HG03139 (cell line): ENCODE results near the gene MAPK13.
A peak's percentile ranks its signal among the peaks of the same experiment; 100 is the strongest.
"Not testable (repeated sequence)": the region's sequence is repeated elsewhere in the genome, so short reads cannot be mapped to it uniquely, and the experiment has no call there.

Source experiments
- ATAC-seq: cut with Tn5 transposase; IDR thresholded peaks from one replicate; pipeline ENCODE4 v1.9.1; 2021; ENCODE audit not compliant: unreplicated experiment

The MAPK13 gene

DNA sequence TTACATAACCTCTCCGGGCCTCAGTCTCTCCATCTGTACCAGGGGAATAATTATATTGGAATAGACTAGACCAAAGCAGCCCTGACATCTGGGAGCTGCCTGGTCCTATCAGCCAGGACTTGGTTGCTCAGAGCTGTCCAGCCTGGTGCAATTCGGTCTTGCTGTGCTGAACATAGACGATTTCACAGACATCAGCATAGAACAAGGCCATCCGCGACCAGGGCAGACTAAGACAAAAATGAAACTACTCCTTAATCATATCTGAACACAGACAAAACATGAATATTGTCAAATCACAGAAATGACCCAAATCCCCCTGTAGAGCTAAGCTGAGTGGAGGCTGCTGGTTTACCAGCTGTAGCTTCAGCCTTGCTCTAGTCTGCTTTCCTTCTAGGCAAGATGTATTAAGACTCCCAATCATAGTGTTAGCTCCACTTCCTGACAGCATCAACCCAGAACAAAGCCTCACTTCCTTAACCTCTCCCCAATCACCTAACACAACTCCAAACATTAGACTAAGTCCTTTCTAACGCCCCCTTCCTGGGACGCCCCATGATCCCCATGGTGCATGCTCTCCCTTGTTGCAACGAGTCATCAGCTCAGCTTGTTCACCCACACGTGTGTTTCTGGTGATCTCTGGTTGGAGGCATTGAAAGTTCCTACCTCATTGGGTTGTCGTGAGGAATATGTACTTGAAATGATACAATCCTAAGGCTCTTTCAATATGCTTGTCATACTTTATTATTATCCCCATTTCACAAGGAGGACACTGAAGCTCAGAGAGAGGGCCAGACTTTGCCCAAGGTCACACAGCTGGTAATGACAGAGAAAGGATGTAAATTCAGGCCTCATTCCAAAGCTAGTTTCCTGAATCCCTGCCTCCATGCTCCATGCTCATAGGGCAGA lies 3.5 kb upstream of the MAPK13 start:
- no peak for ATAC-seq

DNA sequence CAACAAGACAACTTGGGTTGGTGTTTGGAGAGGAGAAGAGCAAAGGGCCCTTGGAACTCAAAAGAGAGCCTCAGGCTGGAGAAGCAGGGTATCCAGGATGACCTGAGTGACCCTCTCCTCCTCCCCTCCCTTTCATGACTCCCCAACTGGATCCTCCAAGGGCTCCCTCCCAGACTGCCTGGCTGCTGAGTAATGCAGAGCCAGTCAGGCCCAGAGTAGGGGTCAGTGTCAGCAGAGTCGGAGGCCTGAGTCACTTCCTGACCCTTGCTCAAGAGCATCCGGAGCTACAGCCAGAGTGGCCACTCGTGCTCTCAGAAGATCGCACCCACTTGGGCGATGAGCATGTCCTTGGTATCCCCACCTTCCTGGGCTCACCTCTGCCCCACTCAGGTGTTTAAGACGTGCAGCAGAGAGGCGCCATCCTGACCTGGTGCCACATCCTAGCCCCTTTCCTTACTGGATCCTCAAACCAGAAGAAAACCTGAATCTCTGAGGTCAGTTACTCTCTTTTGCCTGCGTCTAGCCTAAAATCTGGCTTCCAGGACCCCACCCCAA lies 2.8 kb upstream of the MAPK13 start:
- ATAC-seq: no peak

DNA sequence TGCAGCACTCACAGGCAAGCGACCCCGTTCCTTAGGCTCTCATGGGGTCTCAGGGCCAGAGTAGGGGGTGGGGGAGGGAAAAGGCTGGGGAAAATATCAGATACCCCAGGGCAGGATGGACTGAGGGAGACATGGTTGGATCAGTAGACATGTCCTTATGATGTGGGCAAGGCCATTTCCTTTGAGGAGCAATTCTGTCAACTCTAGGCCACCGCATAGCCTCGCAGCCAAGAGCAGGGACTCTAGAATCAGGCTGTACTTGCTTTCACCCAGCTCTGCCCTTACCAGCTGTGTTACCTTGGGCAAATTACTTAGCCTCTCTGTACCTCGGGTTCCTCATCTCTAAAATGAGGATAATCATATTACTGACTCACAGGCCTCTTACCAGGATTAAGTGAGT lies 2.2 kb upstream of the MAPK13 start:
- ATAC-seq: no peak

DNA sequence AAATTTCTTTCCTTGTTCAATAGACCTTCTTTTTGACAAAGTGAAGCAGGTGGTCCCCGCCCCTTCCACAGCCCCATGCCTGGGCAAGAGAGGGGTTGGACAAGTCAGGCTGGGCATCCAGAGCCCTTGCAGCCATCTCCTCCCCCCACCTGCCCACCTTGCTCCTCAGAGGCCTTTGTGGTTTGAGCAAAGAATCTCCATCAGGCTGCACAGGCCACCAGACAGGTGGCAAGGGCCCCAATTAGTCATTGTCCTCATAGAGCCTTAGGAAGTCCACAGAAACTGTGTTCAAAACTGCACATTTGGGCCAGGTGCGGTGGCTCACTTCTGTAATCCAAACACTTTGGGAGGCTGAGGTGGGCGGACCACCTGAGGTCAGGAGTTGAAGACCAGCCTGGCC lies 1.5 kb upstream of the MAPK13 start:
- no peak for ATAC-seq

DNA sequence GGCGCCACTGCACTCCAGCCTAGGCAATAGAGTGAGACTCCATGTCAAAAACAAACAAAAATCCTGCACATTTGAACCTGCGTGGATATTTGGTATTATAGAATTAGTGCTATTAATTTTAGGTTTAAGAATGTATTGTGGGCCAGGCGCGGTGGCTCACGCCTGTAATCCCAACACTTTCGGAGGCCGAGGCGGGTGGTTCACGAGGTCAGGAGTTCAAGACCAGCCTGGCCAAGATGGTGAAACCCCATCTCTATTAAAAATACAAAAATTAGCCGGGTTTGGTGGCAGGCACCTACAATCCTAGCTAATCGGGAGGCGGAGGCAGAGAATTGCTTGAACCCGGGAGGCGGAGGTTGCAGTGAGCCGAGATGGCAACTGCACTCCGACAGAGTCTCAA lies 979 bp upstream of the MAPK13 start:
- not testable (repeated sequence) for ATAC-seq

DNA sequence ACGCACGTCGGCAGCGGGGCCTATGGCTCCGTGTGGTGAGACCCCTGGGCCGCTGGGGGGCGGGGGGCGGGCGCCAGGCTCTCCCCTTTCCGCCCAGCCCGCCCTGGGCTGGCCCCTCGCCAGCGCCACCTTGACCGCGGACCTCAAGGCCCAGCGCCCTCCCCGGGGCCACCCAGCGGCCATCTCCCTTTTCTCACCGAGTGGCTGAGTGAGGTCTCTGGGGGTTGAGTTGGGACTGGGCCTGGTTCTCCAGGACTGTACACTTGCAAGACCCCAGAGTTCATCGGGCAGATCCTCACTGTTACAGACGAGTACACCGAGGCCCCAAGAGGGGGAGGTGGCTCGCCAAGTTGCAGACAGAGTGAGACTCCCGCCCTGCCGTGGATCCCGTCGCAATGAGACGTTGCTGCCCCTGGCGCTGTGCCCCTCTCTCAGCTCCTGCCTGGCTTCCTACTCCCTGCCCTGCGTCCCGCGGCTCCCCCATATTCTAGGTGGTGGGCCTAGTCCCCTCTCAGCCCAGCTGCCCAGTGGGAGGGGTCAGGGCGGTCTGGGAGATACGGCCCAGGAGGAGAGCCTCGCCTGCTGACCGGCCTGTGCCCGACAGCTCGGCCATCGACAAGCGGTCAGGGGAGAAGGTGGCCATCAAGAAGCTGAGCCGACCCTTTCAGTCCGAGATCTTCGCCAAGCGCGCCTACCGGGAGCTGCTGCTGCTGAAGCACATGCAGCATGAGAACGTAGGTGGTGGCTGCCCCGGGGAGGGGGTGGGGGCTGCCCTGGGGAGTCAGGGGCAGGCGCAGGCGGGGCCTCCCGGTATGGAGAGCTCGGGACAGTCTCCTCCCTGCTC lies 576 bp downstream of the MAPK13 start:
- ATAC-seq: peak; percentile 13

DNA sequence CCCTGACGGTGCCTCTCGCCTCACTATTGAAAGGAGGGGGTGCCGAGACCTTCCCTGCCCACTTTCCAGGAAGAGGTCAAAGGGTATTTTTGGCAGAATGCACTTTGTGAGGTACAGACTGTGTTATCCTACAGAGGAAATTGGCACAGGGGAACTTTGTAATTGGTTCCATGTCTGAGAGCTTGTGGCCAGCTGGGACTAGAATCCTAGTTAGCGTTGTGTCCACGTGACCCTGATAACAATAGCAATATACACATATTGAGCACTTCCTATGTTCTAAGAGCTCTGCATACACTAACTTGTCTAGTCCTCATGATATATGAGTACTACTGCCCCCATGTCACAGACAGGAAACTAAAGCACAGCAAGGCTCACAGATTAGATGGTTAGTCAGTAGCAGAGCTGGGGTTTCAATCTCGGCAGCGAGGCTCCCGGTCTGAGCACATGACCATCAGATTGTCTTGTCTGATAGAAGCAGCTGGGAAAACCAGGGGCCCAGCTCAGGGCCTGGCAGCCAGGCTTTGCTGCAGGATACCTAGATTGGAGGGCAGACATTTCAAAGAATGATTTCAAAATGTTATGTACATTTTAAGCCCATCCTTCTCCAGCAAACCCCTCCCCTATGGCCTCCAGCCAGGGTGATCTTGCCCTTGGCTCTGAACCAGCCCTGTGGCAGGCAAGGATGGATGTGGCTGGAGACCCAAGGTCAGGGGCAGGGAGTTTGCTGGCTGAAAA lies 1.4 kb downstream of the MAPK13 start:
- peak; percentile 73 for ATAC-seq

DNA sequence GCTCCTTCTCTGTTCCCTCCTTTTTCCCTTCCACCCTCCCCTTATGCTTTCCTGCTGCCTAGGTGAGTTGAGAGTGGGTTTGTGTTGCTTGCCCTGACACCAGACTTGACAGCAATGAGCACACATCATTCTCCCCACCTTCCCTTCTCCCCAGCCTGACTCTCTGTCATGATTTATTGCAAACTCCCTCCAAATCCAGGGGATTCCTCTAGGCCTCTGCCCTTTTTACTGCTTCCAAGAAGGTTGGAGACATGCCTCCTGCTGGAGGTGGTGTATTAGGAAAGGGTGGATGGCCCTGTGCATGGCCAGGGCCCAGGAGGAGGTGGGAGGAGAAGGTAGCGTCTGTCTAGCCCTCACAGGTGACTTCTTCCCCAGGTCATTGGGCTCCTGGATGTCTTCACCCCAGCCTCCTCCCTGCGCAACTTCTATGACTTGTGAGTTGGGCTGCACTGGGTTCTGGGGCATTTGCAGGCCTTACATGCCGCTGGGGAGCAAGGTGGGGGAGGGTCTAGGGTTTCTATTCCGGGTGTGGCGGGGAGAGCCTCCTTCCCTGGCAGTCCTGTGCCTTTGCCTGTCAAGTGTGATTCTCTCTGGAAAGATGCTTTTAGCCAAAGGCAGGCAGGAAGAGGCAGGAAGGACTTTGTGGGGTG lies 2.1 kb downstream of the MAPK13 start:
- ATAC-seq: no peak

DNA sequence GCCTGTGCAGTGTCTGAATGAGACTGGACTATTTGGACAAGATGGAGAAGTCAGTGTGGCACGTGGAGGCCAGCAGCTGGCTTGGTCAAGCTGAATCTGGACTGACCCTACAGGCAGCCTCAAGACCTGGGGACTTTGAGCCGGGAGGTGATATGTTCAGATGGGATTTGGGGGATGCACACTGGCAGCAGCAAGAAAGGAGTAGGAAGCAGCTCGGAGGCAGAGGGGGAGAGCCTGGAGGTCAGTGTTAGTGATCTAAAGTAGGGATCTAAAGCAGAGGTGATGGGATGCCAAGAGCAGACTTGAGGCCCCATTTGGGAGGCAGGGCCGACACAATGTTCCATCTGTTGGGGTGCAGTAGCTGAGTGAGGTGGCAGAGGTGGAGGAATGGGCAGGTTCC lies 2.8 kb downstream of the MAPK13 start:
- no peak for ATAC-seq

DNA sequence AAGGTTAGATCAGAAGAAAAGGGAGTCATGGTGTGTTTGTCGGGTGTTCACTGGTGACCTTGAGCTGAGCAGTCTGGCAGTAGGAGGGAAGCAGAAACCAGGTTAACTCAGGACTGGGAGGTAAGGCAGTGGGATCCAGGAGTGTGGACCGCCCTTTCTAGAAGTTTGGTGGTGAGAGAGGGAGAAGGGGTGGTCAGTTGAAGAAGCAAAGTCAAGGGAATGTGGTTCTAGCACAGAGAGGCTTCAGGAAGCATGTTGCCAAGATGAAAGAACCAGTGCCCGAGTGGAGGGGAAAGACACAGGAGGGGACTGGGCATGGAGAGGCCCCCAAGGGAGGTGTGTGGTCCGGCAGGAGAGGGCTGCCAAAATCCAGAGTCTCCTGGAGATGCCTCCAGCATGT lies 3.6 kb downstream of the MAPK13 start:
- ATAC-seq: no peak

DNA sequence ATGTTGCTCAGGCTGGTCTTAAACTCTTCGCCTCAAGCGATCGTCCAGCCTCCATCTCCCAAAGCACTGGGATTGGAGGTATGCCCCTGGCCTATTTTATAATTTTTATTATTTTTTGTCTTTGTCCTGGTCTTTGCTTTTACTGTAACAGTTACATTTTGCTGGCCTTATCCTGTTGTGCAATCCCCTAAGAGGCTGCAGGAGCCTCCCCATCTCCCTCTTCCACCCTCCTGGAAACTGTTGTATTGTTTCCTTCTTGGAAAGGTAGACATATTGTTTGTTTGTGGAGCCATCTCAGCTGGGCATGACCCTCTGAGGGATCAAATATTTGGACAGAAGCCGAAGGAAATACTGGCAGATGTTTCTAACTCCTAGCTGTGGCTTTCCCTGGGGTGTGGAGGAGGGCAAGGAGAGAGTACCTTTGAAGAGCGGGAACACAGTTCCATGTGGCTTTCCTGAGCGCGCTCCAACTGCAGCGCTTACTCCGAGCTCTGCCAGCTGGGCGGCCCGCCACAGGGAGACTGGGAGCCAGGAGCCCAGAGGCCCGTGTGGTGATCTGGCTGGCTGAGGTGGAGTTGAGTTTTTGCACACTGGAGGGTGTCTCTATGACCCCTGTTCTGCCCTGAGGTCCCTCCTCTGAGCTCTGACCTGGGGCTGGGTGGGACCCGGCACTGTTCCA lies 4.9 kb downstream of the MAPK13 start:
- ATAC-seq: no peak

DNA sequence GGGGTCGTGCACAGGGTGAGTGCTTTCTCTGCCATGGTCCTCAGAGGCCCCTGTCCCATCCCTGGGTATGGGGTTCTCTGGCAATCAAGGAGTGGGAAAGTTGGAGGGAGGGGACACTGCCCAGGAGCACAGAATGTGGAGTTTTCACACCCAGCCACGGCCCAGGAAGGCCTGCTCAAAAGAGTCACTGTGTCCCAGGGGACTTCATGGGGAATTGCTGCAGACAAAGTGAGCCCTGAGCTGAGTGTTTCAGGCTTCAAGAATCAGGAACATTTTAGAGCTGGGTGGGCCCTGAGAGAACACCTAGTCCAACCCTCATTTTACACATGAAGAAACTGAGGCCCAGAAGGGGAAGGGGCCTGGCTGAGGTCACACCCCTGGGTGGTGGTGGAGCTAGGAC lies 5.7 kb downstream of the MAPK13 start:
- ATAC-seq: no peak

DNA sequence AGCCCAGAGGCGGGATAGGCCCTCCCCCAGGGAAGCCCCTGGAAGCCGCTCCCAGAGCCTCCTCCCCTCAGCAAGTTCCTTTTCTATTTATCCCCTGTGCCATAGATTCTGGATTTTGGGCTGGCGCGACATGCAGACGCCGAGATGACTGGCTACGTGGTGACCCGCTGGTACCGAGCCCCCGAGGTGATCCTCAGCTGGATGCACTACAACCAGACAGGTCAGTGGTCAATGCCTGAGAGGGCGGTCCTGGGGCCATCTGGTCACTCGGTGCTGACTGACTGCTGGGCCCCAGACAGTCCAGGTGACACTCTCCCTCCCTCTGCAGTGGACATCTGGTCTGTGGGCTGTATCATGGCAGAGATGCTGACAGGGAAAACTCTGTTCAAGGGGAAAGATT lies 6.2 kb downstream of the MAPK13 start:
- ATAC-seq: no peak

DNA sequence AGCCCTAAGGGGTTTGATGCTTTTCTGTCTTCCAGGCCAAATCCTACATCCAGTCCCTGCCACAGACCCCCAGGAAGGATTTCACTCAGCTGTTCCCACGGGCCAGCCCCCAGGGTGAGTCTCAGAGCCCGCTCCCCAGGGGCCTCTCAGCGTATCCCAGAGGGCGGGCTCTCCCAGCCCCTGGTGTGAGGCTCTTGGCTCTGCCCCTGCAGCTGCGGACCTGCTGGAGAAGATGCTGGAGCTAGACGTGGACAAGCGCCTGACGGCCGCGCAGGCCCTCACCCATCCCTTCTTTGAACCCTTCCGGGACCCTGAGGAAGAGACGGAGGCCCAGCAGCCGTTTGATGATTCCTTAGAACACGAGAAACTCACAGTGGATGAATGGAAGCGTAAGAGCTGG lies 8.4 kb downstream of the MAPK13 start:
- no peak for ATAC-seq

DNA sequence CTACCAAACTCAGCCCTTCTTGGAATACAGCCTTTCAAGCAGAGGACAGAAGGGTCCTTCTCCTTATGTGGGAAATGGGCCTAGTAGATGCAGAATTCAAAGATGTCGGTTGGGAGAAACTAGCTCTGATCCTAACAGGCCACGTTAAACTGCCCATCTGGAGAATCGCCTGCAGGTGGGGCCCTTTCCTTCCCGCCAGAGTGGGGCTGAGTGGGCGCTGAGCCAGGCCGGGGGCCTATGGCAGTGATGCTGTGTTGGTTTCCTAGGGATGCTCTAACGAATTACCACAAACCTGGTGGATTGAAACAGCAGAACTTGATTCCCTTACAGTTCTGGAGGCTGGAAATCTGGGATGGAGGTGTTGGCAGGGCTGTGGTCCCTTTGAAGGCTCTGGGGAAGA lies 9.1 kb downstream of the MAPK13 start:
- no peak for ATAC-seq

DNA sequence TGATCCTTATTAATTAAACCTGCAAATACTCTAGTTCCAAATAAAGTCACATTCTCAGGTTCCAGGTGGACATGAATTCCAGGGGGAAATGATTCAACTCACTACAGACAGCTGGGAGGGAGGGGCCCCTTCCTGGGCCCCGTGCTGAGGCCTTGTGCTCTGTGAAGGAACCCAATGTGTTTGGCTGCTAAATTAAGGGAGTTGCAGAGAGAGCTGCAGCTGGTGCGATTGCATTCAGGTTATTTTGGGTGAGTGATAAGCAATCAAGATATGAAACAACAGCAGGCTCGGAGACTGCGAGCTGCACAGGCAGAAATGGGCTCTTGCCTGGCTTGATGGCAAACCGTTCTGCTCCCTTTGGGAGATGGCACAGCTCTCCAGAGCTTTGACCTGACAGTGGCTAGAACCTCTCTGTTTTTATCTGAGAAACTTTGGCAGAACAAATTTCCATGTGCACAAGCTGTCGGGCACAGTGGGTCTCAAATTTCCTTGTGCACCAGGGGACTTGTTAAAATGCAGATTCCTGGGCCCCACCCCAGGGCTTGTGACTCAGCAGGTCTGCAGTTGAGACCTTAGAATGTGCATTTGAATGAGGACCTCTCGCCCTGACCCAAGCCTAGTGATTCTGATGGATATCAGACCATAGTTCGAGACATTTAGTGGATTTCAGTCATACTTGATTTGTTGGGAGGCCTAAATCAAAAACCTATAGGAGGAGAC lies 9.8 kb downstream of the MAPK13 start:
- ATAC-seq: no peak

DNA sequence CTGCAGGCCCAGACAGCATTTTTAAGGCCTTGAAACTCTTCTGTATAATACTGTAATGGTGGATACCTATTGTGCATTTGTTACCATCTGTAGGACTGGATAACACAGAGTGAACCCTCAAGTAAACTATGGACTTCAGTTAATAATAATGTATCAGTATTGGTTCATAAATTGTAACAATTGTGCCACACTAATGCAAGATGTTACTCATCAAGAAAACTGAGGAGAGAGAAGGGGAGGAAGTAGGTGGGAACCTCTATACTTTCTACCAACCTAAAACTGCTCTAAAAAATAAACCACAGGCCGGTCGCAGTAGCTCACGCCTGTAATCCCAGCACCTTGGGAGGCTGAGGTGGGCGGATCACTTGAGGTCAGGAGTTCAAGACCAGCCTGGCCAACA lies 10.8 kb downstream of the MAPK13 start:
- no peak for ATAC-seq

DNA sequence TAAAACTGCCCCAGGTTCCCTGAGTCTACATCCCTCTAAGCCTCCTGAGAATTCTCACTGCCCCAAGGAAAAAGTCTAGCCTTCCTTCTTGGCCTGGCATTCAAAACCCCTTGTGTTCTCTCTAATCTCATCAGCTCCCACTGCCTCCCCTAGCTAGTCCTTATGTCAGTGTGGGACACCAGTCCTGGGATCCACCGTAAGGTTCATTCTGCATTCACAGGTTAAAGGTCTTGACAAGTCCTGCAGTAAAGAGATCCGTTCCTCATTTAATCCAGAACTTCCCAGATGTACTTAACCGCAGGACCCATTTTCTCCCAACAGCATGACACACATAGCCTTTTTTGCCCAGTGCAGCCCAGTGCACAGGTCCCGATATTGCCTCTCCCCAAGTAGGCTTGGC lies 11.6 kb downstream of the MAPK13 start:
- no peak for ATAC-seq
